Mesenchymal stem cell (in vitro differentiated cells and primary cell): ENCODE data around the gene RASSF7.

Experiments used
- DNase-seq: peaks from one replicate; pipeline ENCODE4 v3.0.0-alpha.2; 2013
- H2AFZ ChIP-seq: one replicate; pipeline ENCODE4 v1.6.1; 2013; ENCODE audit warnings: low read depth, mild to moderate bottlenecking, control low read depth, inconsistent platforms, low read length, moderate library complexity
- H2AK5ac ChIP-seq: 2 replicates; pipeline ENCODE4 v1.6.1; 2013; ENCODE audit warnings: low read length, moderate library complexity, mild to moderate bottlenecking, inconsistent platforms; ENCODE audit not compliant: severe bottlenecking
- H2BK120ac ChIP-seq: one replicate; pipeline ENCODE4 v1.6.1; 2013; ENCODE audit warnings: low read depth, mild to moderate bottlenecking, inconsistent platforms, low read length, moderate library complexity
- H2BK12ac ChIP-seq, 2 experiments: one replicate each; pipeline ENCODE4 v1.6.1; 2013; ENCODE audit warnings: inconsistent platforms in 2 of 2, low read length in 2 of 2, mild to moderate bottlenecking in 2 of 2, moderate library complexity in 2 of 2, control low read depth in 1 of 2
- H2BK15ac ChIP-seq: one replicate; pipeline ENCODE4 v1.6.1; 2013; ENCODE audit warnings: mild to moderate bottlenecking, low read depth, inconsistent platforms; ENCODE audit not compliant: poor library complexity, severe bottlenecking
- H2BK5ac ChIP-seq: 2 replicates; pipeline ENCODE4 v1.6.1; 2013; ENCODE audit warnings: low read depth, mild to moderate bottlenecking, low read length, control low read depth, inconsistent platforms; ENCODE audit not compliant: poor library complexity, severe bottlenecking
- H3K14ac ChIP-seq, 2 experiments: one replicate each; pipeline ENCODE4 v1.6.1; 2013; ENCODE audit warnings: inconsistent platforms in 2 of 2, low read length in 2 of 2, control low read depth in 1 of 2, mild to moderate bottlenecking in 1 of 2, moderate library complexity in 1 of 2
- H3K18ac ChIP-seq, 2 experiments: one replicate each; pipeline ENCODE4 v1.6.1; 2013; ENCODE audit warnings: inconsistent platforms in 2 of 2, low read length in 2 of 2, control low read depth in 1 of 2, low read depth in 1 of 2, mild to moderate bottlenecking in 1 of 2
- H3K23ac ChIP-seq, 2 experiments: one replicate each; pipeline ENCODE4 v1.6.1; 2013; ENCODE audit warnings: inconsistent platforms in 2 of 2, low read length in 2 of 2, mild to moderate bottlenecking in 2 of 2, moderate library complexity in 2 of 2, control low read depth in 1 of 2
- H3K27ac ChIP-seq: 2 replicates; pipeline ENCODE4 v1.5.1; 2013; ENCODE audit warnings: mild to moderate bottlenecking, moderate library complexity, low read length, control low read depth, inconsistent platforms; ENCODE audit not compliant: poor library complexity, severe bottlenecking
- H3K27me3 ChIP-seq, 2 experiments: 2 replicates each; pipeline versions ENCODE4 v1.6.1 to v1.7.0; 2013; ENCODE audit warnings: low read length in 2 of 2, mild to moderate bottlenecking in 2 of 2, moderate library complexity in 2 of 2, control low read depth in 1 of 2, inconsistent platforms in 1 of 2; ENCODE audit not compliant: control insufficient read depth in 1 of 2, insufficient read depth in 1 of 2
- H3K36me3 ChIP-seq, 2 experiments: 2 replicates each; pipeline versions ENCODE4 v1.6.1 to v1.7.0; 2013; ENCODE audit warnings: low read length in 2 of 2, control low read depth in 1 of 2, inconsistent platforms in 1 of 2, low read depth in 1 of 2, mild to moderate bottlenecking in 1 of 2; ENCODE audit not compliant: insufficient read depth in 2 of 2, control insufficient read depth in 1 of 2
- H3K4ac ChIP-seq, 2 experiments: one replicate each; pipeline ENCODE4 v1.6.1; 2013; ENCODE audit warnings: inconsistent platforms in 2 of 2, low read length in 2 of 2, mild to moderate bottlenecking in 2 of 2, moderate library complexity in 2 of 2, control low read depth in 1 of 2, low read depth in 1 of 2
- H3K4me1 ChIP-seq: 2 replicates; pipeline ENCODE4 v1.6.1; 2013; ENCODE audit warnings: low read depth, low read length, control low read depth; ENCODE audit not compliant: control insufficient read depth, insufficient read depth
- H3K4me2 ChIP-seq: 2 replicates; pipeline ENCODE4 v1.6.1; 2013; ENCODE audit warnings: low read length, mild to moderate bottlenecking, inconsistent platforms; ENCODE audit not compliant: poor library complexity, severe bottlenecking
- H3K4me3 ChIP-seq, 2 experiments: 2 replicates each; pipeline versions ENCODE4 v1.5.1 to v1.7.0; 2013; ENCODE audit warnings: low read length in 2 of 2, mild to moderate bottlenecking in 2 of 2, control low read depth in 1 of 2, low read depth in 1 of 2; ENCODE audit not compliant: insufficient read depth in 1 of 2
- H3K79me1 ChIP-seq: replicated peaks from 2 replicates; pipeline ENCODE4 v1.6.1; 2013; ENCODE audit warnings: mild to moderate bottlenecking, control low read depth, low read length, inconsistent platforms; ENCODE audit not compliant: poor library complexity, severe bottlenecking
- H3K9ac ChIP-seq: 2 replicates; pipeline ENCODE4 v1.7.0; 2013; ENCODE audit warnings: mild to moderate bottlenecking, low read length, moderate library complexity
- H3K9me3 ChIP-seq: 2 replicates; pipeline ENCODE4 v1.7.0; 2013; ENCODE audit warnings: mild to moderate bottlenecking, low read length; ENCODE audit not compliant: control insufficient read depth
- H4K8ac ChIP-seq: one replicate; pipeline ENCODE4 v1.6.1; 2013; ENCODE audit warnings: inconsistent platforms, mild to moderate bottlenecking, low read length, moderate library complexity
- H4K91ac ChIP-seq: one replicate; pipeline ENCODE4 v1.6.1; 2013; ENCODE audit warnings: mild to moderate bottlenecking, low read length, inconsistent platforms
- WGBS: methylation state at CpG from one replicate; pipeline ENCODE4 v1.1.7; 2013; ENCODE audit warnings: mixed read lengths; 5-methylcytosine and 5-hydroxymethylcytosine counted together

Gene RASSF7

GRCh38 chr11:559712-560304 lies 962 bp upstream of the RASSF7 start:
- H3K4me3 ChIP-seq, result peak overlapping the region in 1 of 2 experiments; percentile 70
- H3K9ac ChIP-seq, result no peak overlapping the region
- no peak overlapping the region for H2BK5ac ChIP-seq
- peaks cover 18% of the 10 kb centered on the region for H3K79me1 ChIP-seq
- H3K4me2 ChIP-seq, result peak overlapping the region; percentile 96
- H2BK12ac ChIP-seq, result no peak overlapping the region
- H3K36me3 ChIP-seq, result peaks cover 0 to 28% of the 10 kb centered on the region in 2 experiments
- peak overlapping the region; percentile 50 for H2AK5ac ChIP-seq
- H4K91ac ChIP-seq, result no peak overlapping the region
- no peak for DNase-seq
- WGBS, result 73% methylated on average over 18 of the region's 18 CpGs
- H3K14ac ChIP-seq, result peak overlapping the region in 1 of 2 experiments; percentile 18
- H4K8ac ChIP-seq, result no peak overlapping the region
- peak overlapping the region; percentile 88 for H2AFZ ChIP-seq
- H3K23ac ChIP-seq, result peak overlapping the region in 1 of 2 experiments; percentile 86
- H2BK120ac ChIP-seq, result peak overlapping the region; percentile 39
- H3K9me3 ChIP-seq, result no peaks in the 10 kb centered on the region
- peaks cover 12 to 73% of the 10 kb centered on the region in 2 experiments for H3K27me3 ChIP-seq
- H3K4ac ChIP-seq, result no peak overlapping the region
- no peak overlapping the region for H2BK15ac ChIP-seq
- H3K18ac ChIP-seq, result peak overlapping the region in 1 of 2 experiments; percentile 83
- no peak overlapping the region for H3K27ac ChIP-seq
- peaks cover 45% of the 10 kb centered on the region for H3K4me1 ChIP-seq

DNA sequence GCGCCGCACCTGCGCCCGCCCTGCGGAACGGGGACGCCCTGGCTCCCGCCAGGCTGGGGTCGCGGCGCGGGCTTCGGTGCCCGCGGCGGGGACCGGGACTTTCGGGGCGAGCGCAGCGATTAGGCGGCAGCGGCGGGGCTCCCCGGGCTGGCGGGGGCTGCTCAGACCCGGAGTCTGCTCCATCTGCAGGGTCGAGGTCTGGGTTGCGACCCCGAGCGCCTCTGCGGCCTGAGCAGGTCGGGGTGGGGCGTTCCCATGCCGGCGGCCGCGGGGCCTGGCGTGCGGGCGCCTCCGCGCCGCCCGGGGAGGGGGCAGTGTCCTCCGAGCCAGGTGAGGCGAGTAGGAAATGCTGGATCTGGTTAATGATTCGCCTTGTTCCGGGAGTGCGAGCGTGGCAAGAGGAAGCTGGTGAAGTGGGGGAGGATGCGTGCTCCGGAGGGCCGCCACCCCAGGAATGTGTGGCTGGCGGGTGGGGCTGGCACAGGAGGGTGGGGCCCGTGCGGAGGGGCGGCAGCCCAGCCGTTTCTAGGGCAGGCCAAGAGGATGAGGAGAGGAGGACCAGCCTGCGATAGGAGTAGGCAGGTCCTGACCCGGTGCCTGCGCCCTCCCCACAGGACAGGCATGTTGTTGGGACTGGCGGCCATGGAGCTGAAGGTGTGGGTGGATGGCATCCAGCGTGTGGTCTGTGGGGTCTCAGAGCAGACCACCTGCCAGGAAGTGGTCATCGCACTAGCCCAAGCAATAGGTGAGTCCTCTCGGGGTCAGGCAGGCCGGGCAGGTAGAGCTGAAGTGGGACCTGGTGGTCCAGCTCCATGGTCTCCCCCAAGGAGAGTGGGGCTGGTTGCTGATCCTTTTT lies 606 bp downstream of the RASSF7 start:
- no peak overlapping the region for H4K91ac ChIP-seq
- H2AFZ ChIP-seq, result peak overlapping the region; percentile 72
- no peak overlapping the region for H2BK15ac ChIP-seq
- H2BK120ac ChIP-seq, result peak overlapping the region; percentile 36
- H3K4me2 ChIP-seq, result peak overlapping the region; percentile 70
- H3K4me1 ChIP-seq, result peaks cover 42% of the 10 kb centered on the region
- peak overlapping the region; percentile 85 for H2AK5ac ChIP-seq
- H3K18ac ChIP-seq, result no peak overlapping the region
- peaks cover 8 to 64% of the 10 kb centered on the region in 2 experiments for H3K27me3 ChIP-seq
- H2BK5ac ChIP-seq, result peak overlapping the region; percentile 92
- 11% methylated on average over 55 of the region's 67 CpGs for WGBS
- no peak overlapping the region for H2BK12ac ChIP-seq
- H3K79me1 ChIP-seq, result peaks cover 20% of the 10 kb centered on the region
- H3K4ac ChIP-seq, result no peak overlapping the region
- no peak overlapping the region for H3K9ac ChIP-seq
- peak overlapping the region in 1 of 2 experiments; percentile 66 for H3K14ac ChIP-seq
- H3K27ac ChIP-seq, result peak overlapping the region; percentile 27
- H3K4me3 ChIP-seq, result peak overlapping the region; percentile 71 to 87
- no peaks in the 10 kb centered on the region for H3K9me3 ChIP-seq
- no peak overlapping the region for H3K23ac ChIP-seq
- H3K36me3 ChIP-seq, result peaks cover 0 to 35% of the 10 kb centered on the region in 2 experiments
- no peak overlapping the region for H4K8ac ChIP-seq
- DNase-seq, result no peak

DNA sequence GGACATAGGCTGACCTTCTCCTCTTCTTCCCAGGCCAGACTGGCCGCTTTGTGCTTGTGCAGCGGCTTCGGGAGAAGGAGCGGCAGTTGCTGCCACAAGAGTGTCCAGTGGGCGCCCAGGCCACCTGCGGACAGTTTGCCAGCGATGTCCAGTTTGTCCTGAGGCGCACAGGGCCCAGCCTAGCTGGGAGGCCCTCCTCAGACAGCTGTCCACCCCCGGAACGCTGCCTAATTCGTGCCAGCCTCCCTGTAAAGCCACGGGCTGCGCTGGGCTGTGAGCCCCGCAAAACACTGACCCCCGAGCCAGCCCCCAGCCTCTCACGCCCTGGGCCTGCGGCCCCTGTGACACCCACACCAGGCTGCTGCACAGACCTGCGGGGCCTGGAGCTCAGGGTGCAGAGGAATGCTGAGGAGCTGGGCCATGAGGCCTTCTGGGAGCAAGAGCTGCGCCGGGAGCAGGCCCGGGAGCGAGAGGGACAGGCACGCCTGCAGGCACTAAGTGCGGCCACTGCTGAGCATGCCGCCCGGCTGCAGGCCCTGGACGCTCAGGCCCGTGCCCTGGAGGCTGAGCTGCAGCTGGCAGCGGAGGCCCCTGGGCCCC lies 1.4 kb downstream of the RASSF7 start:
- H3K36me3 ChIP-seq, result peaks cover 0 to 38% of the 10 kb centered on the region in 2 experiments
- H3K9me3 ChIP-seq, result no peaks in the 10 kb centered on the region
- peak overlapping the region; percentile 85 for H2AK5ac ChIP-seq
- H2BK120ac ChIP-seq, result no peak overlapping the region
- DNase-seq, result no peak
- H3K23ac ChIP-seq, result no peak overlapping the region
- H4K8ac ChIP-seq, result no peak overlapping the region
- H2BK12ac ChIP-seq, result no peak overlapping the region
- H3K4me3 ChIP-seq, result peak overlapping the region in 1 of 2 experiments; percentile 87
- no peak overlapping the region for H2AFZ ChIP-seq
- no peak overlapping the region for H3K4ac ChIP-seq
- no peak overlapping the region for H3K27ac ChIP-seq
- no peak overlapping the region for H4K91ac ChIP-seq
- H3K79me1 ChIP-seq, result peaks cover 22% of the 10 kb centered on the region
- no peak overlapping the region for H3K14ac ChIP-seq
- H3K27me3 ChIP-seq, result peaks cover 3 to 56% of the 10 kb centered on the region in 2 experiments
- no peak overlapping the region for H2BK15ac ChIP-seq
- peak overlapping the region; percentile 70 for H3K4me2 ChIP-seq
- no peak overlapping the region for H3K18ac ChIP-seq
- 96% methylated on average over 29 of the region's 29 CpGs for WGBS
- H2BK5ac ChIP-seq, result no peak overlapping the region
- H3K9ac ChIP-seq, result no peak overlapping the region
- peaks cover 45% of the 10 kb centered on the region for H3K4me1 ChIP-seq
